Measurements from ENCODE around the gene MLH3.
A peak's percentile ranks its signal among the peaks of the same experiment; 100 is the strongest.

MLH3 gene

GRCh38 chr14:75003250-75004027 lies 47.8 kb downstream of the MLH3 start:
- H3K9ac ChIP-seq (ENCODE audit: low read depth, low read length, poor library complexity, severe bottlenecking) = peak overlapping the region; percentile 89
- peaks cover 27% of the 10 kb centered on the region for H3K79me2 ChIP-seq (ENCODE audit: insufficient read depth, low read length)
- H2AFZ ChIP-seq (ENCODE audit: low read length) = peak overlapping the region; percentile 88
- H3K36me3 ChIP-seq (ENCODE audit: insufficient read depth, low read length) = peaks cover 21% of the 10 kb centered on the region; the same call in 1 of the 2 replicates
- H4K20me1 ChIP-seq (ENCODE audit: insufficient read depth, low read length, poor library complexity, severe bottlenecking) = peaks cover 7% of the 10 kb centered on the region
- peaks cover 19% of the 10 kb centered on the region for H3K4me1 ChIP-seq (ENCODE audit: insufficient read depth, low read length, poor library complexity, severe bottlenecking)
- H3K27me3 ChIP-seq (ENCODE audit: insufficient read depth, low read length, poor library complexity, severe bottlenecking) = no peaks in the 10 kb centered on the region
- H3K9me3 ChIP-seq (ENCODE audit: insufficient read depth, low read depth, low read length) = no peaks in the 10 kb centered on the region
- no peaks in the 10 kb centered on the region for H3F3A ChIP-seq (ENCODE audit: low read depth)
- TF ChIP-seq EZH2phosphoT487 (IDR thresholded peaks at IDR 0.05; ENCODE audit: borderline replicate concordance) = no peak
- TF ChIP-seq CTCF (conservative IDR thresholded peaks at IDR 0.05; ENCODE audit: low read length) = no peak
- H3K4me2 ChIP-seq (ENCODE audit: low read depth, low read length, poor library complexity, severe bottlenecking) = peak overlapping the region; percentile 94
- H3K4me3 ChIP-seq (ENCODE audit: low read length, poor library complexity, severe bottlenecking) = peak overlapping the region; percentile 95
- H3K9me2 ChIP-seq (replicated peaks; ENCODE audit: low read depth, low read length) = no peaks in the 10 kb centered on the region

- Histone ChIP-seq H3K4me2 (ENCODE audit: low read depth, low read length, poor library complexity, severe bottlenecking) (peak within 1 kb of the TSS; percentile 94), H2AFZ (ENCODE audit: low read length) (peak within 1 kb of the TSS; percentile 89), H3K79me2 (ENCODE audit: insufficient read depth, low read length) (peaks cover 27% of the 10 kb centered on the region), H3K36me3 (ENCODE audit: insufficient read depth, low read length) (peaks cover 14% of the 10 kb centered on the region; the same call in 1 of the 2 replicates), H3K4me1 (ENCODE audit: insufficient read depth, low read length, poor library complexity, severe bottlenecking) (peaks cover 19% of the 10 kb centered on the region), H3K9me2 (replicated peaks; ENCODE audit: low read depth, low read length) (no peaks in the 10 kb centered on the region), H3K9ac (ENCODE audit: low read depth, low read length, poor library complexity, severe bottlenecking) (peak within 1 kb of the TSS; percentile 89), H4K20me1 (ENCODE audit: insufficient read depth, low read length, poor library complexity, severe bottlenecking) (peaks cover 7% of the 10 kb centered on the region), H3K9me3 (ENCODE audit: insufficient read depth, low read depth, low read length) (no peaks in the 10 kb centered on the region), H3K27me3 (ENCODE audit: insufficient read depth, low read length, poor library complexity, severe bottlenecking) (no peaks in the 10 kb centered on the region), H3K4me3 (ENCODE audit: low read length, poor library complexity, severe bottlenecking) (peak within 1 kb of the TSS; percentile 95), H3F3A (ENCODE audit: low read depth) (no peaks in the 10 kb centered on the region)
- TF ChIP-seq CTCF (conservative IDR thresholded peaks at IDR 0.05; ENCODE audit: low read length) = no peak
- no peak for TF ChIP-seq EZH2phosphoT487 (IDR thresholded peaks at IDR 0.05; ENCODE audit: borderline replicate concordance)
Measured at GRCh38 chr14:75002392-75003249, 48.6 kb downstream of the MLH3 start, which contains the start of gene EIF2B2. TSS of gene EIF2B2 (plus strand) at chr14:75002921. CDS start at chr14:75002991, 70 bp downstream.

- Histone ChIP-seq H3K79me2 (ENCODE audit: insufficient read depth, low read length) (peaks cover 27% of the 10 kb centered on the region), H3F3A (ENCODE audit: low read depth) (no peaks in the 10 kb centered on the region), H3K9me2 (replicated peaks; ENCODE audit: low read depth, low read length) (no peaks in the 10 kb centered on the region), H3K4me1 (ENCODE audit: insufficient read depth, low read length, poor library complexity, severe bottlenecking) (peaks cover 19% of the 10 kb centered on the region), H3K9me3 (ENCODE audit: insufficient read depth, low read depth, low read length) (no peaks in the 10 kb centered on the region), H3K27me3 (ENCODE audit: insufficient read depth, low read length, poor library complexity, severe bottlenecking) (no peaks in the 10 kb centered on the region), H3K9ac (ENCODE audit: low read depth, low read length, poor library complexity, severe bottlenecking) (peak overlapping the region; percentile 66), H2AFZ (ENCODE audit: low read length) (peak overlapping the region; percentile 89), H3K4me3 (ENCODE audit: low read length, poor library complexity, severe bottlenecking) (peak overlapping the region; percentile 95), H3K4me2 (ENCODE audit: low read depth, low read length, poor library complexity, severe bottlenecking) (peak overlapping the region; percentile 78), H4K20me1 (ENCODE audit: insufficient read depth, low read length, poor library complexity, severe bottlenecking) (peaks cover 7% of the 10 kb centered on the region), H3K36me3 (ENCODE audit: insufficient read depth, low read length) (peaks cover 7% of the 10 kb centered on the region; the same call in 1 of the 2 replicates)
- TF ChIP-seq EZH2phosphoT487 (IDR thresholded peaks at IDR 0.05; ENCODE audit: borderline replicate concordance) (no peak), CTCF (conservative IDR thresholded peaks at IDR 0.05; ENCODE audit: low read length) (no peak)
Measured at GRCh38 chr14:75001899-75002298, 49.4 kb downstream of the MLH3 start.

Data from Loucy (cell line).